Neural cell (in vitro differentiated cells): ENCODE measurements around the gene CTNNB1. TPM values are rescaled to one million over a fixed set of nuclear protein-coding genes. Genes with fewer than 3 reads are reported as not detected.

Experiments used
- H2AFZ ChIP-seq: fragments of 200-600, 300-800 bp; sonication (generic), shearing (Covaris generic); 2 replicates; pipeline ENCODE4 v1.6.0; 2014; ENCODE audit warnings: low read depth, mild to moderate bottlenecking, antibody characterized with exemption, low read length, moderate library complexity
- H3F3A ChIP-seq: fragments of 200-600 bp; shearing (Covaris generic); 2 replicates; pipeline ENCODE4 v1.6.1; 2016; ENCODE audit warnings: mild to moderate bottlenecking, moderate library complexity, mixed read lengths, antibody characterized with exemption, low read length; ENCODE audit not compliant: insufficient read depth, poor library complexity, severe bottlenecking
- H3K27ac ChIP-seq: fragments of 200-600, 300-800 bp; sonication (generic), shearing (Covaris generic); 2 replicates; pipeline ENCODE4 v1.5.1; 2014; ENCODE audit warnings: mild to moderate bottlenecking, low read length, moderate library complexity
- H3K27me3 ChIP-seq: fragments of 300-800, 200-600 bp; sonication (generic), shearing (Covaris generic); 2 replicates; pipeline ENCODE4 v1.6.0; 2014; ENCODE audit warnings: mild to moderate bottlenecking, low read depth, low read length, moderate library complexity; ENCODE audit not compliant: insufficient read depth
- H3K36me3 ChIP-seq: fragments of 300-800, 200-600 bp; sonication (generic), shearing (Covaris generic); 2 replicates; pipeline ENCODE4 v1.5.1; 2014; ENCODE audit warnings: mild to moderate bottlenecking, antibody characterized with exemption, low read length, moderate library complexity; ENCODE audit not compliant: insufficient read depth
- H3K4me2 ChIP-seq: fragments of 300-800, 200-600 bp; sonication (generic), shearing (Covaris generic); 2 replicates; pipeline ENCODE4 v1.6.0; 2014; ENCODE audit warnings: mild to moderate bottlenecking, low read length
- H3K4me3 ChIP-seq: fragments of 300-800, 200-600 bp; sonication (generic), shearing (Covaris generic); 2 replicates; pipeline ENCODE4 v1.5.1; 2014; ENCODE audit warnings: mild to moderate bottlenecking, low read length, moderate library complexity
- H3K79me2 ChIP-seq: fragments of 200-600 bp; shearing (Covaris generic); replicated peaks from 2 replicates; pipeline ENCODE4 v1.6.0; 2014; ENCODE audit warnings: mild to moderate bottlenecking, low read length, moderate library complexity; ENCODE audit not compliant: insufficient read depth
- H3K9ac ChIP-seq: fragments of 300-800, 200-600 bp; sonication (generic), shearing (Covaris generic); 2 replicates; pipeline ENCODE4 v1.6.1; 2016; ENCODE audit warnings: mild to moderate bottlenecking, low read length, mixed read lengths
- H3K9me2 ChIP-seq: fragments of 200-600 bp; shearing (Covaris generic); 2 replicates; pipeline ENCODE4 v1.6.1; 2016; ENCODE audit warnings: mild to moderate bottlenecking, low read length, mixed read lengths; ENCODE audit not compliant: insufficient read depth
- H3K9me3 ChIP-seq: fragments of 200-600, 300-800 bp; sonication (generic), shearing (Covaris generic); 2 replicates; pipeline ENCODE4 v1.6.1; 2016; ENCODE audit warnings: mild to moderate bottlenecking, mixed run types, low read length, moderate library complexity, mixed read lengths
- H4K20me1 ChIP-seq: fragments of 200-600 bp; shearing (Covaris generic); 2 replicates; pipeline ENCODE4 v1.6.1; 2016; ENCODE audit warnings: mild to moderate bottlenecking, mixed run types; ENCODE audit not compliant: insufficient read depth
- EP300 ChIP-seq: fragments of 450-650 bp; conservative IDR thresholded peaks from 2 replicates; pipeline ENCODE4 v1.6.1; 2014; ENCODE audit warnings: antibody characterized with exemption, mild to moderate bottlenecking, moderate library complexity; ENCODE audit not compliant: poor library complexity, severe bottlenecking
- EZH2 ChIP-seq: fragments of 200-600, 300-800 bp; shearing (Covaris generic), sonication (generic); IDR thresholded peaks from 2 replicates; pipeline ENCODE4 v1.6.1; 2014; ENCODE audit warnings: antibody characterized with exemption, low read length, borderline replicate concordance, mild to moderate bottlenecking; ENCODE audit not compliant: insufficient read depth, poor library complexity, severe bottlenecking
- MXI1 ChIP-seq: fragments of 450-650 bp; conservative IDR thresholded peaks from 2 replicates; pipeline ENCODE4 v1.6.1; 2014; ENCODE audit warnings: antibody characterized with exemption, mild to moderate bottlenecking; ENCODE audit not compliant: poor library complexity, severe bottlenecking
- POLR2AphosphoS5 ChIP-seq: IDR thresholded peaks from 2 replicates; pipeline ENCODE4 v1.6.1; 2012
- RAD21 ChIP-seq: fragments of 450-650 bp; conservative IDR thresholded peaks from 2 replicates; pipeline ENCODE4 v1.6.1; 2014; ENCODE audit warnings: antibody characterized with exemption, mild to moderate bottlenecking, moderate library complexity
- REST ChIP-seq: IDR thresholded peaks from 2 replicates; pipeline ENCODE4 v1.6.1; 2012; ENCODE audit warnings: borderline replicate concordance
- SMC3 ChIP-seq: fragments of 450-650 bp; conservative IDR thresholded peaks from 2 replicates; pipeline ENCODE4 v1.6.1; 2014; ENCODE audit warnings: antibody characterized with exemption, mild to moderate bottlenecking, moderate library complexity; ENCODE audit not compliant: poor library complexity
- TAF1 ChIP-seq: IDR thresholded peaks from 2 replicates; pipeline ENCODE4 v1.6.1; 2012; ENCODE audit warnings: low read depth
- polyA plus RNA-seq: library from polyadenylated mRNA; depleted of rRNA; stranded (reverse); fragments of >200 nt; gene quantifications from 2 replicates; pipeline ENCODE4 v1.2.3, GENCODE V29; 2014
- TF ChIP-seq, protein P1 (sequence below): fragments of 450-650 bp; IDR thresholded peaks from 2 replicates; pipeline ENCODE4 v1.5.1; 2014; ENCODE audit warnings: antibody characterized with exemption, mild to moderate bottlenecking, moderate library complexity; ENCODE audit not compliant: poor library complexity, severe bottlenecking

The CTNNB1 gene
- polyA plus RNA-seq, 1 donor from 2014 or later = 317 TPM

DNA sequence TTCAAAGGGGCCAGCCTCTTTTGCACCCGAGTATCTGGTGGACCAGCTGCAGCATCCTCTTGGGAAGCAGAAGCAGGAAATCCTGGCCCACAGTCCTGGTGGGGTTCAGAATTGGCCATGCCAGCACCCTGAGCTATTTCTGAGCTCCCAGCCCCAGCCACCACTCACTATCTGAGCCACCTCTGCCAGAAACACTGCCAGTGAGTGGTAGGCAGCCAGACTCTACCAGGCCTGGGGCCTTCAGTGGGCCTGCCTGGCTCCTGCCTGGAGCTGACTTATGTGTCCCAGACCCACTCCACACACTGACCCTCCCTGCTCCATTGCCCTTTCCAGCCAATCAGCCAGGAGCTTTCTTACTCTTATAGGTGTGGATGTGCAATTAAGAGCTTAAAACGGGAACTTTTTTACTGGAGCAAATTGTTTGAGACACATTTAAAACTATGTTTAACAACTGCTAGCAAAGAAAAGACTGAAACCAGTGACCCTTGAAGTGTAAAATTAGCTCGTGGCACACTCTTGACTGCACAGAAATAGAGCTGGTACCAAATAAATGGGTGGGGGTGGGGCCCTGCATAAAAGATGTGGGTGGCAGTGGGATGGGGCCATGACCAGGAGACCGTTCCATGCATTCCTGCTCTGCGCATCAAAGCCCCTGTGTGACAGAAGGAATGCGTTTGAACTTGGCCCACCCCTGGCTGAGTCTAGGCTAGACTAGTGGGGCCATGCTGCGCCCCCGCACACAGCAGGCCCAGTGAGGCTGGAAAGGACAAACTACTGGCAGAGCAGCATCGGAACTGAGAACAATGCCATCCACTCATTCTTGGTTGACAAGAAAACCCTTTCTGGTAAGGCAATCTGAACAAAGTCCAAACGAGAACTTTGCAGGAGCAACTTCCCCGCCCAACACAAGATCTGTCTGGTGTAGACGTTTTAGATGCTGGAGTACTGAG is 48.0 kb downstream of the CTNNB1 start:
- Histone ChIP-seq H3K9me3 (no peaks in the 10 kb centered on the region), H3K36me3 (peaks cover 13% of the 10 kb centered on the region), H3K27me3 (no peaks in the 10 kb centered on the region), H3K4me2 (no peak overlapping the region), H3K79me2 (no peaks in the 10 kb centered on the region), H4K20me1 (no peaks in the 10 kb centered on the region), H3K9ac (no peak overlapping the region), H3K27ac (no peak overlapping the region), H3K4me3 (no peak overlapping the region), H3F3A (no peaks in the 10 kb centered on the region), H2AFZ (no peak overlapping the region), H3K9me2 (no peaks in the 10 kb centered on the region)
- no peak for TF ChIP-seq SMC3
- no peak for TF ChIP-seq MXI1
- no peak for TF ChIP-seq POLR2AphosphoS5
- no peak for TF ChIP-seq EZH2
- TF ChIP-seq RAD21 = no peak
- TF ChIP-seq, protein P1, sequence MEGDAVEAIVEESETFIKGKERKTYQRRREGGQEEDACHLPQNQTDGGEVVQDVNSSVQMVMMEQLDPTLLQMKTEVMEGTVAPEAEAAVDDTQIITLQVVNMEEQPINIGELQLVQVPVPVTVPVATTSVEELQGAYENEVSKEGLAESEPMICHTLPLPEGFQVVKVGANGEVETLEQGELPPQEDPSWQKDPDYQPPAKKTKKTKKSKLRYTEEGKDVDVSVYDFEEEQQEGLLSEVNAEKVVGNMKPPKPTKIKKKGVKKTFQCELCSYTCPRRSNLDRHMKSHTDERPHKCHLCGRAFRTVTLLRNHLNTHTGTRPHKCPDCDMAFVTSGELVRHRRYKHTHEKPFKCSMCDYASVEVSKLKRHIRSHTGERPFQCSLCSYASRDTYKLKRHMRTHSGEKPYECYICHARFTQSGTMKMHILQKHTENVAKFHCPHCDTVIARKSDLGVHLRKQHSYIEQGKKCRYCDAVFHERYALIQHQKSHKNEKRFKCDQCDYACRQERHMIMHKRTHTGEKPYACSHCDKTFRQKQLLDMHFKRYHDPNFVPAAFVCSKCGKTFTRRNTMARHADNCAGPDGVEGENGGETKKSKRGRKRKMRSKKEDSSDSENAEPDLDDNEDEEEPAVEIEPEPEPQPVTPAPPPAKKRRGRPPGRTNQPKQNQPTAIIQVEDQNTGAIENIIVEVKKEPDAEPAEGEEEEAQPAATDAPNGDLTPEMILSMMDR = no peak
- TF ChIP-seq TAF1 = no peak

DNA sequence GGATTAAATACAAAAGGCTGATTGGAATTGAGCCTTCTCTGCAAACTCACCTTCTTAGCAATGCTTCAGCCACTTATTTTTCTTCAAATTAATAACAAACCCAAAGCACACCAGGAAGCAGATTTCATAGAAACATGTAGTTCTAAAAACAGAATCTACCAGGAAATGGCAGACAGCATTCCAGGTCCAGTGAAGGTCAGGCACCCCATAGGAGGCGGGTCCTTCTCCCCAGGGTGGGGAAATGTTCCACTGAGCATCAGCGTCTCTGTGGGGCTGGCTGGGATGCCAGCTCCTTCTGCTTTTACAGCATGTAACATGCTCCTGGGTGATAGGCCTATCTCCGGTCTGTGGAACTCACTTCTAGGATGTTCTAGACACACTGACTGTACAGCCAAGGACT is 49.2 kb downstream of the CTNNB1 start:
- Histone ChIP-seq H3K4me2 (no peak overlapping the region), H3K36me3 (peaks cover 13% of the 10 kb centered on the region), H3K27me3 (no peaks in the 10 kb centered on the region), H3K9me3 (no peaks in the 10 kb centered on the region), H3K27ac (no peak overlapping the region), H3F3A (no peaks in the 10 kb centered on the region), H3K4me3 (no peak overlapping the region), H3K9me2 (no peaks in the 10 kb centered on the region), H4K20me1 (no peaks in the 10 kb centered on the region), H3K79me2 (no peaks in the 10 kb centered on the region), H2AFZ (no peak overlapping the region), H3K9ac (no peak overlapping the region)
- TF ChIP-seq EP300 = no peak
- no peak for TF ChIP-seq RAD21
- TF ChIP-seq POLR2AphosphoS5 = no peak
- TF ChIP-seq MXI1 = no peak
- TF ChIP-seq EZH2 = no peak
- no peak for TF ChIP-seq TAF1
- no peak for TF ChIP-seq REST
- TF ChIP-seq SMC3 = no peak
